ENCODE results near the gene HBZ.

DNA sequence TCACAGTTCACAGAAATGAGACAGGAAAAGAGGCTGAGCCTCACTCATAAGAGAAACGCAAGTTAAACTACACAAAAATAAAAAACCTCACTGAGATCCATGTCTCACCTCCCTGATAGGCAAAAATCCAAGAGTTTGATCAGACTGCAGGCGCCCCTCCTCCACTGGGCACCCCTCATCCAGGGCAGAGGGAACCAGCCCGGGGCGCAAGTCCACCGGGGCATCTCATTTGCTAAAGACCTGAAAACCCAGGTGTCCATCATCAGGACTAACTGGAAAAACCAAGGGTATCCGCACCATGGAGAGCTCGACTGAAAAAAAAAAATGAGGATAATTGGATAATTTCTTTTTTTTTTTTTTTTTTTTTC is 2.6 kb downstream of the HBZ start:
- TF ChIP-seq CEBPB (IDR thresholded peaks at IDR 0.05; ENCODE audit: low read depth) (no peak), CTCF (IDR thresholded peaks at IDR 0.05 in 2 of 3, conservative IDR thresholded peaks at IDR 0.05 in 1 of 3; ENCODE audit: borderline replicate concordance in 1 of 3, insufficient read depth in 1 of 3, low read depth in 2 of 3, low read length in 2 of 3) (no peak), ZBTB33 (IDR thresholded peaks at IDR 0.05; ENCODE audit: extremely low read depth, insufficient replicate concordance, low read length) (no peak), JUND (IDR thresholded peaks at IDR 0.05) (no peak), EZH2 (IDR thresholded peaks at IDR 0.05) (no peak), SP1 (IDR thresholded peaks at IDR 0.05; ENCODE audit: low read depth) (no peak), ZNF274 (IDR thresholded peaks at IDR 0.05; ENCODE audit: low read depth, low read length) (no peak), SRF (IDR thresholded peaks at IDR 0.05; ENCODE audit: low read depth) (no peak), ATF3 (IDR thresholded peaks at IDR 0.05) (no peak), POLR2A (IDR thresholded peaks at IDR 0.05; ENCODE audit: borderline replicate concordance, extremely low read depth, insufficient read depth, insufficient read length) (no peak), EZH2phosphoT487 (IDR thresholded peaks at IDR 0.05; ENCODE audit: borderline replicate concordance) (no peak)
- TF ChIP-seq, protein P1, sequence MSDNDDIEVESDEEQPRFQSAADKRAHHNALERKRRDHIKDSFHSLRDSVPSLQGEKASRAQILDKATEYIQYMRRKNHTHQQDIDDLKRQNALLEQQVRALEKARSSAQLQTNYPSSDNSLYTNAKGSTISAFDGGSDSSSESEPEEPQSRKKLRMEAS (IDR thresholded peaks at IDR 0.05): no peak

Measured in HCT116 (cell line).